Measurements from ENCODE around the gene FAM25G. TPM values are rescaled to one million over a fixed set of nuclear protein-coding genes. Genes with fewer than 3 reads are reported as not detected.

FAM25G gene
- total RNA-seq, 1 donor from 2014 or later, result not detected

DNA sequence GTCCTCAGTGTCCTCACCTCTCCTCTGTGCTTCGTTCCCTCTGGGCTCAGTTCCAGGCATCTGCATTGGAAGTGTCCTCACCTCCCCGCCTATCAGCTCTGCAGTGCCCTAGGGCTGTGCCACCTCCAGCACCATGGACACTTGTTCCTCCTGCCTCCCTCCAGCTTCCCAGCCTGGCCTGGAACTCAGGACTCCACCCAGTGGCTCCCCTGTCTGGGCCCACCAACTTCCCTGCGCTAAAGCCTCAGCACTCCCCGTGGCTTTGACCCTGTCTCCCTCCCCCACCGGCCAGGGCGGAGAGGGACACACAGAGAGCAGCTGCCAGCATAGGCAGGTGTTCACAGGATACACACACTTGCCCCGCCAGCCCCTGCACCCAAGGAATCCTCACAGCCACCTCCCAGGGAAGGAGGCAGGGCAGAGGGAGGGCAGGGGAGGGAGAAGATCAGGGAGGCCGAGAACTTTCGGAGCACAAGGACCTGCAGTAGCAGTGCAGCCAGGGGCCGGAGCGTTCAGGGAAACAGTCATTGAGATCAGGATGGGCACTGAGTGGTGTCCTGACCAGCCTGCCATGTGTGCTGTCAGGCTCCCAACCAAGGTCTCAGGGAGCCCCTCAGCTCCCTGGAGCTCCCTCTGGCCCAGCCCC, 38.9 kb downstream of the FAM25G start:
- Mint-ChIP-seq H3K4me1 (ENCODE audit: unreplicated experiment) (peaks cover 19% of the 10 kb centered on the region), H3K36me3 (ENCODE audit: low read depth, unreplicated experiment) (peaks cover 5% of the 10 kb centered on the region), H3K4me3 (ENCODE audit: unreplicated experiment) (no peak overlapping the region), H3K9me3 (ENCODE audit: unreplicated experiment) (no peaks in the 10 kb centered on the region), H3K27me3 (ENCODE audit: unreplicated experiment) (peaks cover 17% of the 10 kb centered on the region), H3K27ac (ENCODE audit: unreplicated experiment) (no peak overlapping the region)
- TF ChIP-seq CTCF (IDR thresholded peaks at IDR 0.05; ENCODE audit: unreplicated experiment), result no peak
- DNase-seq (ENCODE audit: low spot score), result no peak

GRCh38 chr10:47451998-47452494, 39.5 kb downstream of the FAM25G start:
- no peak for DNase-seq (ENCODE audit: low spot score)
- Mint-ChIP-seq H3K9me3 (ENCODE audit: unreplicated experiment) (no peaks in the 10 kb centered on the region), H3K27ac (ENCODE audit: unreplicated experiment) (no peak overlapping the region), H3K4me1 (ENCODE audit: unreplicated experiment) (peaks cover 19% of the 10 kb centered on the region), H3K36me3 (ENCODE audit: low read depth, unreplicated experiment) (peaks cover 5% of the 10 kb centered on the region), H3K4me3 (ENCODE audit: unreplicated experiment) (no peak overlapping the region), H3K27me3 (ENCODE audit: unreplicated experiment) (peaks cover 17% of the 10 kb centered on the region)
- no peak for TF ChIP-seq CTCF (IDR thresholded peaks at IDR 0.05; ENCODE audit: unreplicated experiment)

DNA sequence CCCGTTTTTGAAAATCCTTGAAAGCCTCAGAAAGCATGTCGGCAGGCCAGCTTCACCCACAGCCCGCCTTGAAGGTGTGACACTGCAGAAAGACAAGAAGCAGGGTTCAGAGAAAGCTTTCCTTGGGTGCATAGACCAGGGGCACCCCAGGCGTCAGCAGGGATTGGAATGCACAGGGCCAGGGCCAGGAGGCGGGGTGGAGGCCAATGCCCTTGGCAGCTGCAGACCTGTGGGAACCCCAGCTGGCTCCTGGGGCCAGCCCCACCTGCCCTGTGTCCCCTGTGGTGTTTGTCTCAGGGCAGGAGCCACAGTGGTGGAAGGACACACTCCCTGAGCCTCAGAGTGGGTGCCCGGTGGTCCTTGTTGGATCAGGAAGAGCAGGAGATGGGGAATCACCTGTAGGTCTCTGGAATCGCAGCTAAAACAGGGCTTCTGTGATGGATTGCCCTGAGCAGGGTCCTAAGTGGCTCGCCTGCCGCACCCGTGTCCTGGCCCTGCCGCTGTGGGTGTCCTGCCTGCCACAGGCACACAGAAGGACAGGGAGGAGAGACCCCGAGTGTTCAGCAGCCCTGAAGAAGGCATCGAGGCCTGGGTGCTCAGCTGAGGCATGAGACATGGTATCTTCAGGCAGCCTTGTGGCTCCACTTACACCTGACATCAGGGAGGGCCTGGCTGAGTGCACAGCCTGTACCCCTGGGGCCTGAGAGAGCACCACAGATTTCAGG, 40.1 kb downstream of the FAM25G start:
- no peak for DNase-seq (ENCODE audit: low spot score)

GRCh38 chr10:47450442-47450841, 41.1 kb downstream of the FAM25G start:
- TF ChIP-seq CTCF (IDR thresholded peaks at IDR 0.05; ENCODE audit: unreplicated experiment), result no peak

More for the DNA sequence above, 40.1 kb downstream of the FAM25G start:
- Mint-ChIP-seq H3K27me3 (ENCODE audit: unreplicated experiment) (peaks cover 18% of the 10 kb centered on the region), H3K4me1 (ENCODE audit: unreplicated experiment) (peaks cover 19% of the 10 kb centered on the region), H3K36me3 (ENCODE audit: low read depth, unreplicated experiment) (peaks cover 5% of the 10 kb centered on the region), H3K9me3 (ENCODE audit: unreplicated experiment) (no peaks in the 10 kb centered on the region), H3K27ac (ENCODE audit: unreplicated experiment) (no peak overlapping the region), H3K4me3 (ENCODE audit: unreplicated experiment) (no peak overlapping the region)
- no peak for TF ChIP-seq CTCF (IDR thresholded peaks at IDR 0.05; ENCODE audit: unreplicated experiment)

GRCh38 chr10:47449979-47450378, 41.5 kb downstream of the FAM25G start:
- Mint-ChIP-seq H3K27me3 (ENCODE audit: unreplicated experiment) (peaks cover 19% of the 10 kb centered on the region), H3K27ac (ENCODE audit: unreplicated experiment) (no peak overlapping the region), H3K4me3 (ENCODE audit: unreplicated experiment) (no peak overlapping the region), H3K9me3 (ENCODE audit: unreplicated experiment) (no peaks in the 10 kb centered on the region), H3K36me3 (ENCODE audit: low read depth, unreplicated experiment) (peaks cover 10% of the 10 kb centered on the region), H3K4me1 (ENCODE audit: unreplicated experiment) (peaks cover 19% of the 10 kb centered on the region)
- DNase-seq (ENCODE audit: low spot score), result no peak
- TF ChIP-seq CTCF (IDR thresholded peaks at IDR 0.05; ENCODE audit: unreplicated experiment), result no peak

More at GRCh38 chr10:47450442-47450841, 41.1 kb downstream of the FAM25G start:
- H3K9me3 Mint-ChIP-seq (ENCODE audit: unreplicated experiment), result no peaks in the 10 kb centered on the region
- H3K4me1 Mint-ChIP-seq (ENCODE audit: unreplicated experiment), result peaks cover 19% of the 10 kb centered on the region
- peaks cover 22% of the 10 kb centered on the region for H3K27me3 Mint-ChIP-seq (ENCODE audit: unreplicated experiment)
- H3K36me3 Mint-ChIP-seq (ENCODE audit: low read depth, unreplicated experiment), result peaks cover 7% of the 10 kb centered on the region
- no peak overlapping the region for H3K27ac Mint-ChIP-seq (ENCODE audit: unreplicated experiment)
- DNase-seq (ENCODE audit: low spot score), result no peak
- H3K4me3 Mint-ChIP-seq (ENCODE audit: unreplicated experiment), result no peak overlapping the region

Measured in endothelial cell (in vitro differentiated cells).